Left ventricle myocardium inferior (tissue), 1 donor: ENCODE data around the gene ACHE. TPM values are rescaled to one million over a fixed set of nuclear protein-coding genes. Genes with fewer than 3 reads are reported as not detected.
"Not testable (repeated sequence)": the region's sequence is repeated elsewhere in the genome, so short reads cannot be mapped to it uniquely, and the experiment has no call there.

Experiments
- DNase-seq: peaks from one replicate; pipeline ENCODE4 v3.0.0-alpha.2; 2020
- H3K27ac ChIP-seq: fragments of 200-600 bp; replicated peaks from 2 replicates; pipeline ENCODE4 v1.8.0; 2021
- H3K27me3 ChIP-seq: fragments of 200-600 bp; 2 replicates; pipeline ENCODE4 v1.8.0; 2021; ENCODE audit warnings: low read depth
- H3K36me3 ChIP-seq: fragments of 200-600 bp; 2 replicates; pipeline ENCODE4 v1.8.0; 2021
- H3K4me1 ChIP-seq: fragments of 200-600 bp; 2 replicates; pipeline ENCODE4 v1.8.0; 2021
- H3K4me3 ChIP-seq: fragments of 200-600 bp; 2 replicates; pipeline ENCODE4 v1.8.0; 2021; ENCODE audit warnings: mild to moderate bottlenecking, moderate library complexity
- H3K9me3 ChIP-seq: fragments of 200-600 bp; replicated peaks from 2 replicates; pipeline ENCODE4 v1.8.0; 2021
- intact Hi-C: fragments of 100-400 bp; cut with micrococcal nuclease; formaldehyde crosslinking; loops from one replicate; pipeline ENCODE4 v1.11.0; 2022
- total RNA-seq: library from RNA; stranded (reverse); fragmentation: NEBNext Ultra II Directional; extraction: Animal tissue kit (Norgen Biotek cat#: 25700); gene quantifications from one replicate; pipeline ENCODE4 v1.2.1, GENCODE V29; 2021
- TF ChIP-seq, protein P1 (sequence below): fragments of 200-600 bp; IDR thresholded peaks from 2 replicates; pipeline ENCODE4 v1.8.0; 2021; ENCODE audit warnings: antibody characterized with exemption, mild to moderate bottlenecking, borderline replicate concordance
- donor health status: DM: no; HTN: yes; CAD: no; lungs with severe emphysema.

The ACHE gene
- total RNA-seq, 1 donor from 2014 or later: 0.49 TPM

- H3K27ac ChIP-seq: no peak overlapping the region
- intact Hi-C loops: no loop called here
- H3K27me3 ChIP-seq: peaks cover 5% of the 10 kb centered on the region
- no peak overlapping the region for H3K4me3 ChIP-seq
- H3K4me1 ChIP-seq: peaks cover 6% of the 10 kb centered on the region
- H3K36me3 ChIP-seq: no peaks in the 10 kb centered on the region
- DNase-seq: no peak
- TF ChIP-seq, protein P1, sequence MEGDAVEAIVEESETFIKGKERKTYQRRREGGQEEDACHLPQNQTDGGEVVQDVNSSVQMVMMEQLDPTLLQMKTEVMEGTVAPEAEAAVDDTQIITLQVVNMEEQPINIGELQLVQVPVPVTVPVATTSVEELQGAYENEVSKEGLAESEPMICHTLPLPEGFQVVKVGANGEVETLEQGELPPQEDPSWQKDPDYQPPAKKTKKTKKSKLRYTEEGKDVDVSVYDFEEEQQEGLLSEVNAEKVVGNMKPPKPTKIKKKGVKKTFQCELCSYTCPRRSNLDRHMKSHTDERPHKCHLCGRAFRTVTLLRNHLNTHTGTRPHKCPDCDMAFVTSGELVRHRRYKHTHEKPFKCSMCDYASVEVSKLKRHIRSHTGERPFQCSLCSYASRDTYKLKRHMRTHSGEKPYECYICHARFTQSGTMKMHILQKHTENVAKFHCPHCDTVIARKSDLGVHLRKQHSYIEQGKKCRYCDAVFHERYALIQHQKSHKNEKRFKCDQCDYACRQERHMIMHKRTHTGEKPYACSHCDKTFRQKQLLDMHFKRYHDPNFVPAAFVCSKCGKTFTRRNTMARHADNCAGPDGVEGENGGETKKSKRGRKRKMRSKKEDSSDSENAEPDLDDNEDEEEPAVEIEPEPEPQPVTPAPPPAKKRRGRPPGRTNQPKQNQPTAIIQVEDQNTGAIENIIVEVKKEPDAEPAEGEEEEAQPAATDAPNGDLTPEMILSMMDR: no peak
- peaks cover 13% of the 10 kb centered on the region for H3K9me3 ChIP-seq
Measured at GRCh38 chr7:100933734-100934133, 38.0 kb upstream of the ACHE start.

DNA sequence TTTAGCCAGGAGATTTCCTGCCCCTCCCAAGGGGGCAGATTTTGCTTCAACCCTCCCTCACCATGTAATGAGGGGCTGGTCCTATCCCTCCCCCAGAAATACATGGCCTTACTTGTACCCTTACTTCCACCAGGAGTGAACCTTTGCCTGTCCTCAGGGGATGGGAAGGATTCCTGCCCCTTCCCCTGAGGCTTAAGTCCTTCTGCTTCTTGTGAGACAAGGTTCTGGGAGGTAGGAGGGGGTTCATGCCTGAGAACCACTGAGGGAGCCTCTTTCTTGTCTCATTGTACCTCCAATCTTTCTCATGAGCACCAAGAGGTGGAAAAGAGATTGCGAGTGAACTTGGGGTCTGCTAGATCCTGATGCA lies 34.1 kb upstream of the ACHE start:
- H3K36me3 ChIP-seq: no peaks in the 10 kb centered on the region
- DNase-seq: no peak
- peaks cover 13% of the 10 kb centered on the region for H3K9me3 ChIP-seq
- H3K4me3 ChIP-seq: no peak overlapping the region
- TF ChIP-seq, protein P1: no peak
- H3K27ac ChIP-seq: no peak overlapping the region
- H3K4me1 ChIP-seq: peaks cover 6% of the 10 kb centered on the region
- H3K27me3 ChIP-seq: no peaks in the 10 kb centered on the region
- intact Hi-C loops: no loop called here

GRCh38 chr7:100923616-100924015 lies 27.9 kb upstream of the ACHE start:
- DNase-seq, intact Hi-C loops, H3K27ac ChIP-seq, H3K4me3 ChIP-seq, H3K36me3 ChIP-seq, H3K9me3 ChIP-seq, H3K4me1 ChIP-seq: not testable (repeated sequence)
- H3K27me3 ChIP-seq: peaks cover 20% of the 10 kb centered on the region

- TF ChIP-seq, protein P1: no peak
- Histone ChIP-seq H3K27ac (no peak overlapping the region), H3K9me3 (no peaks in the 10 kb centered on the region), H3K27me3 (peaks cover 45% of the 10 kb centered on the region), H3K36me3 (no peaks in the 10 kb centered on the region), H3K4me3 (no peak overlapping the region), H3K4me1 (no peaks in the 10 kb centered on the region)
- intact Hi-C loops: no loop called here
- DNase-seq: no peak
Measured at GRCh38 chr7:100921039-100921438, 25.4 kb upstream of the ACHE start.

GRCh38 chr7:100919779-100920437 lies 24.2 kb upstream of the ACHE start:
- H3K4me1 ChIP-seq, intact Hi-C loops, DNase-seq, H3K9me3 ChIP-seq, H3K36me3 ChIP-seq, H3K4me3 ChIP-seq, H3K27ac ChIP-seq: not testable (repeated sequence)
- peaks cover 50% of the 10 kb centered on the region for H3K27me3 ChIP-seq

DNA sequence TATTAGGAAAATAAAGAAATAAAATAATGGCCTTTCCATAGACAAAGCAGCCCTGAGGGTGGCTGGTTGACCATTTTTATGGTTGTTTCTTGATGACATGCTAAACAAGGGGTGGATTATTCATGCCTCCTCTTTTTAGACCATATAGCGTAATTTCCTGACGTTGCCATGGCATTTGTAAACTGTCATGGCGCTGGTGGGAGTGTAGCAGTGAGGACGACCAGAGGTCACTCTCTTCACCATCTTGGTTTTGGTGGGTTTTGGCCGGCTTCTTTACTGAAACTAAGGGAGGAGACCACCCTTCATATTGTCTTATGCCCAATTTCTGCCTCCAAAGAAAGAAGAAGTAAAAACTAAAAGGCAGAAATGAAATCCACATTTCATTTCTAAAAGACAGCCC lies 23.6 kb upstream of the ACHE start:
- H3K36me3 ChIP-seq, H3K27ac ChIP-seq, H3K4me1 ChIP-seq, H3K4me3 ChIP-seq, DNase-seq, intact Hi-C loops, H3K9me3 ChIP-seq: not testable (repeated sequence)
- H3K27me3 ChIP-seq: peaks cover 50% of the 10 kb centered on the region

- no peaks in the 10 kb centered on the region for H3K9me3 ChIP-seq
- intact Hi-C loops: no loop called here
- H3K36me3 ChIP-seq: no peaks in the 10 kb centered on the region
- peaks cover 58% of the 10 kb centered on the region for H3K27me3 ChIP-seq
- H3K27ac ChIP-seq: no peak overlapping the region
- H3K4me3 ChIP-seq: no peak overlapping the region
- DNase-seq: no peak
- TF ChIP-seq, protein P1: no peak
- H3K4me1 ChIP-seq: no peaks in the 10 kb centered on the region
Measured at GRCh38 chr7:100914879-100915447, 19.3 kb upstream of the ACHE start.
